NCI-H1436 treated with DMSO at 0.1 percent for 48 hours (cell line): ENCODE results near the gene CAPSL.
"Not testable (repeated sequence)": the region's sequence is repeated elsewhere in the genome, so short reads cannot be mapped to it uniquely, and the experiment has no call there.

ENCODE experiments used
- DNase-seq: peaks from one replicate; lab custom pipeline; 2025; lab: John Stamatoyannopoulos, UW

The CAPSL gene

GRCh38 chr5:35876454-35876853 lies 62.0 kb downstream of the CAPSL start:
- no peak for DNase-seq

GRCh38 chr5:35870605-35871004 lies 67.8 kb downstream of the CAPSL start:
- DNase-seq, result no peak

- no peak for DNase-seq
Observed at GRCh38 chr5:35869685-35870277, 68.6 kb downstream of the CAPSL start.

GRCh38 chr5:35867998-35868397 lies 70.4 kb downstream of the CAPSL start:
- no peak for DNase-seq

- DNase-seq, result no peak
Observed at GRCh38 chr5:35863159-35863558, 75.3 kb downstream of the CAPSL start.

GRCh38 chr5:35862126-35862525 lies 76.3 kb downstream of the CAPSL start:
- DNase-seq, result no peak

GRCh38 chr5:35861718-35862117 lies 76.7 kb downstream of the CAPSL start:
- DNase-seq, result no peak

GRCh38 chr5:35860686-35861085 lies 77.7 kb downstream of the CAPSL start:
- DNase-seq, result no peak

GRCh38 chr5:35859101-35859661 lies 79.2 kb downstream of the CAPSL start:
- no peak for DNase-seq

- no peak for DNase-seq
Observed at GRCh38 chr5:35857606-35858205, 80.7 kb downstream of the CAPSL start.

- DNase-seq, result no peak
Observed at GRCh38 chr5:35856765-35857351, 81.6 kb downstream of the CAPSL start, which contains the start of gene IL7R. IL7R (plus strand) TSS chr5:35856891; CDS start chr5:35856978, 87 bp downstream.

GRCh38 chr5:35856186-35856764 lies 82.1 kb downstream of the CAPSL start:
- not testable (repeated sequence) for DNase-seq

- no peak for DNase-seq
Observed at GRCh38 chr5:35855187-35855586, 83.2 kb downstream of the CAPSL start.
